HEK293T (cell line): Measurements from ENCODE around the gene ZDHHC8.

Experiments
- BHLHE40 ChIP-seq: fragments of 450-650 bp; IDR thresholded peaks from 2 replicates; pipeline ENCODE4 v1.6.1; 2016; ENCODE audit warnings: mild to moderate bottlenecking, moderate library complexity, borderline replicate concordance
- PKNOX1 ChIP-seq: fragments of 450-650 bp; IDR thresholded peaks from 2 replicates; pipeline ENCODE4 v1.6.1; 2016
- ZNF384 ChIP-seq: fragments of 450-650 bp; IDR thresholded peaks from 2 replicates; pipeline ENCODE4 v1.6.1; 2016

GRCh38 chr22:20154602-20155187, 23.1 kb downstream of the ZDHHC8 start:
- TF ChIP-seq PKNOX1 (no peak), BHLHE40 (no peak), ZNF384 (no peak)
